Smooth muscle cell (in vitro differentiated cells): ENCODE data around the gene TMEM45A. TPM values are rescaled to one million over a fixed set of nuclear protein-coding genes. Genes with fewer than 3 reads are reported as not detected.

Experiments used
- DNase-seq: peaks from one replicate; lab custom pipeline; 2025; ENCODE audit not compliant: unreplicated experiment; lab: John Stamatoyannopoulos, UW
- H2AFZ ChIP-seq: fragments of 200-600 bp; sonication (generic); 2 replicates; pipeline ENCODE4 v1.6.0; 2016; ENCODE audit warnings: antibody characterized with exemption, low read depth, mild to moderate bottlenecking
- H3F3A ChIP-seq: fragments of 200-600 bp; sonication (generic); 2 replicates; pipeline ENCODE4 v1.6.0; 2017; ENCODE audit warnings: antibody characterized with exemption, low read depth
- H3K27ac ChIP-seq: fragments of 200-600 bp; sonication (generic); 2 replicates; pipeline ENCODE4 v1.5.1; 2016; ENCODE audit warnings: low read depth, mild to moderate bottlenecking
- H3K27me3 ChIP-seq: fragments of 200-600 bp; sonication (generic); 2 replicates; pipeline ENCODE4 v1.6.1; 2016; ENCODE audit warnings: low read depth, mild to moderate bottlenecking
- H3K36me3 ChIP-seq: fragments of 200-600 bp; sonication (generic); 2 replicates; pipeline ENCODE4 v1.5.1; 2016; ENCODE audit warnings: low read depth
- H3K4me1 ChIP-seq: fragments of 200-600 bp; sonication (generic); 2 replicates; pipeline ENCODE4 v1.5.1; 2016; ENCODE audit warnings: low read depth
- H3K4me2 ChIP-seq: fragments of 200-600 bp; sonication (generic); 2 replicates; pipeline ENCODE4 v1.6.0; 2016; ENCODE audit warnings: mild to moderate bottlenecking
- H3K4me3 ChIP-seq: fragments of 200-600 bp; sonication (generic); 2 replicates; pipeline ENCODE4 v1.5.1; 2016; ENCODE audit warnings: mild to moderate bottlenecking
- H3K79me2 ChIP-seq: fragments of 200-600 bp; sonication (generic); 2 replicates; pipeline ENCODE4 v1.6.0; 2016; ENCODE audit warnings: low read depth, mild to moderate bottlenecking
- H3K9ac ChIP-seq: fragments of 200-600 bp; sonication (generic); 2 replicates; pipeline ENCODE4 v1.6.0; 2016; ENCODE audit warnings: low read depth
- H3K9me3 ChIP-seq: fragments of 200-600 bp; sonication (generic); replicated peaks from 2 replicates; pipeline ENCODE4 v1.5.1; 2016; ENCODE audit warnings: low read depth
- H4K20me1 ChIP-seq: fragments of 200-600 bp; sonication (generic); 2 replicates; pipeline ENCODE4 v1.6.0; 2016; ENCODE audit warnings: low read depth
- CTCF ChIP-seq: fragments of 200-600 bp; sonication (generic); IDR thresholded peaks from 2 replicates; pipeline ENCODE4 v1.5.1; 2017; ENCODE audit warnings: borderline replicate concordance, mild to moderate bottlenecking, antibody characterized with exemption; ENCODE audit not compliant: insufficient read depth, poor library complexity, severe bottlenecking
- WGBS: methylation state at CpG from one replicate; pipeline ENCODE4 v1.1.7; 2016; ENCODE audit warnings: low lambda C conversion rate; 5-methylcytosine and 5-hydroxymethylcytosine counted together
- polyA plus RNA-seq: library from polyadenylated mRNA; unstranded; fragments of >200 nt; fragmentation: Nextera tagmentation; extraction: Ambion mirVana; gene quantifications from 2 replicates; pipeline ENCODE4 v1.2.1, GENCODE V29; 2016
- total RNA-seq: library from RNA; depleted of rRNA; stranded (reverse); fragments of >200 nt; gene quantifications from 2 replicates; pipeline ENCODE4 v1.2.3, GENCODE V29; 2014

Gene TMEM45A
- total and polyA plus RNA-seq, 2 experiments from 2014 or later, result 209 to 280 TPM

- H3K4me1 ChIP-seq, result peaks cover 22% of the 10 kb centered on the region
- 85% methylated on average over 3 of the region's 3 CpGs for WGBS
Measured at GRCh38 chr3:100531093-100531492, 38.7 kb downstream of the TMEM45A start.

GRCh38 chr3:100532411-100532810, 40.0 kb downstream of the TMEM45A start:
- peak overlapping the region; percentile 99 for H3K27ac ChIP-seq
- peaks cover 30% of the 10 kb centered on the region for H3F3A ChIP-seq
- peaks cover 47% of the 10 kb centered on the region for H3K79me2 ChIP-seq
- H3K27me3 ChIP-seq, result no peaks in the 10 kb centered on the region
- 90% methylated on average over 6 of the region's 6 CpGs for WGBS
- peaks cover 15% of the 10 kb centered on the region for H3K4me1 ChIP-seq
- DNase-seq, result no peak
- H3K36me3 ChIP-seq, result no peaks in the 10 kb centered on the region
- H3K4me2 ChIP-seq, result no peak overlapping the region
- no peak for TF ChIP-seq CTCF
- no peak overlapping the region for H2AFZ ChIP-seq
- H3K9ac ChIP-seq, result no peak overlapping the region
- H3K9me3 ChIP-seq, result no peaks in the 10 kb centered on the region
- no peaks in the 10 kb centered on the region for H4K20me1 ChIP-seq
- no peak overlapping the region for H3K4me3 ChIP-seq

More at GRCh38 chr3:100531093-100531492, 38.7 kb downstream of the TMEM45A start:
- DNase-seq, result no peak
- H3K4me3 ChIP-seq, result no peak overlapping the region
- H3K36me3 ChIP-seq, result no peaks in the 10 kb centered on the region
- no peaks in the 10 kb centered on the region for H4K20me1 ChIP-seq
- no peak overlapping the region for H3K9ac ChIP-seq
- no peaks in the 10 kb centered on the region for H3K27me3 ChIP-seq
- no peaks in the 10 kb centered on the region for H3K9me3 ChIP-seq
- peaks cover 37% of the 10 kb centered on the region for H3F3A ChIP-seq
- no peak overlapping the region for H2AFZ ChIP-seq
- peaks cover 41% of the 10 kb centered on the region for H3K79me2 ChIP-seq
- peak overlapping the region; percentile 74 for H3K4me2 ChIP-seq
- peak overlapping the region; percentile 99 for H3K27ac ChIP-seq
- no peak for TF ChIP-seq CTCF

- no peak for TF ChIP-seq CTCF
- peaks cover 22% of the 10 kb centered on the region for H3F3A ChIP-seq
- H3K4me2 ChIP-seq, result no peak overlapping the region
- no peak overlapping the region for H2AFZ ChIP-seq
- H3K4me3 ChIP-seq, result no peak overlapping the region
- WGBS, result 22% methylated on average over 3 of the region's 3 CpGs
- DNase-seq, result no peak
- H3K4me1 ChIP-seq, result peaks cover 10% of the 10 kb centered on the region
- H3K9ac ChIP-seq, result no peak overlapping the region
- peak overlapping the region; percentile 99 for H3K27ac ChIP-seq
- H4K20me1 ChIP-seq, result no peaks in the 10 kb centered on the region
- H3K36me3 ChIP-seq, result no peaks in the 10 kb centered on the region
- no peaks in the 10 kb centered on the region for H3K9me3 ChIP-seq
- no peaks in the 10 kb centered on the region for H3K27me3 ChIP-seq
- peaks cover 44% of the 10 kb centered on the region for H3K79me2 ChIP-seq
Measured at GRCh38 chr3:100533176-100533575, 40.8 kb downstream of the TMEM45A start.

- no peaks in the 10 kb centered on the region for H4K20me1 ChIP-seq
- H3F3A ChIP-seq, result peaks cover 11% of the 10 kb centered on the region
- no peaks in the 10 kb centered on the region for H3K36me3 ChIP-seq
- H3K9me3 ChIP-seq, result no peaks in the 10 kb centered on the region
- no peak overlapping the region for H2AFZ ChIP-seq
- H3K4me3 ChIP-seq, result no peak overlapping the region
- H3K4me2 ChIP-seq, result peak overlapping the region; percentile 37
- no peak for TF ChIP-seq CTCF
- no peaks in the 10 kb centered on the region for H3K27me3 ChIP-seq
- no peak overlapping the region for H3K9ac ChIP-seq
- peak overlapping the region; percentile 99 for H3K27ac ChIP-seq
- 91% methylated on average over 1 of the region's 1 CpG for WGBS
- H3K4me1 ChIP-seq, result peaks cover 10% of the 10 kb centered on the region
- H3K79me2 ChIP-seq, result peaks cover 46% of the 10 kb centered on the region
- DNase-seq, result no peak
Measured at GRCh38 chr3:100535610-100535943, 43.2 kb downstream of the TMEM45A start.
